ENCODE measurements around the gene RNF157. TPM values are rescaled to one million over a fixed set of nuclear protein-coding genes. Genes with fewer than 3 reads are reported as not detected.

Gene RNF157
- total and polyA plus RNA-seq, 10 of the 15 experiments (the other 5 are each of a cell fraction or from before 2014, with no cell fraction given): 1.4 to 15.9 (median 9.6) TPM

GRCh38 chr17:76189247-76189646 is 51.0 kb downstream of the RNF157 start:
- no peak for TF ChIP-seq MEF2A (IDR thresholded peaks at IDR 0.05; ENCODE audit: insufficient read depth, low read depth, low read length)
- TF ChIP-seq IKZF2 (IDR thresholded peaks at IDR 0.05): no peak
- no peak for TF ChIP-seq GABPA (IDR thresholded peaks at IDR 0.05; ENCODE audit: low read depth)
- TF ChIP-seq POU2F2 (IDR thresholded peaks at IDR 0.05; ENCODE audit: borderline replicate concordance, low read depth, low read length): no peak
- no peak overlapping the region for H3K4me3 ChIP-seq
- CTCF ChIA-PET: interaction anchor here (0.6 to 12.1 kb wide), 12 partner anchors 10 to 89 kb away, joined by 3 to 160 read pairs (median 4); partner anchors contain the start of gene UBALD2
- no peaks in the 10 kb centered on the region for H4K20me1 ChIP-seq (ENCODE audit: control insufficient read depth, insufficient read depth)
- no peak overlapping the region for H2AFZ ChIP-seq (ENCODE audit: control insufficient read depth, low read depth, low read length)
- H3K4me1 ChIP-seq (ENCODE audit: control insufficient read depth, insufficient read depth, low read length): peaks cover 61% of the 10 kb centered on the region
- POLR2A ChIA-PET: interaction anchor here (1.0 to 16.8 kb wide), 5 partner anchors 9 to 78 kb away, joined by 3 to 427 read pairs (median 6); partner anchors contain the start of gene UBALD2
- WGBS (ENCODE audit: insufficient coverage, insufficient replicate concordance, low lambda C conversion rate, missing lambda C conversion rate): 97% methylated on average over 4 of the region's 4 CpGs
- no peaks in the 10 kb centered on the region for H3K36me3 ChIP-seq (ENCODE audit: control insufficient read depth in 2 of 2, insufficient read depth in 2 of 2, low read length in 1 of 2)
- SMC1A ChIA-PET (ENCODE audit: uncharacterized antibody, unreplicated experiment): interaction anchor here (0.7 to 12.7 kb wide), 13 partner anchors 10 to 90 kb away, joined by 3 to 152 read pairs (median 4); partner anchors contain the start of gene UBALD2
- H3K27me3 ChIP-seq (replicated peaks in 1 of 2; ENCODE audit: control insufficient read depth in 2 of 2, insufficient read depth in 2 of 2, low read length in 1 of 2): no peaks in the 10 kb centered on the region
- RAD21 ChIA-PET (ENCODE audit: unreplicated experiment): interaction anchor here (0.7 to 17.4 kb wide), 6 partner anchors 10 to 90 kb away, joined by 3 to 419 read pairs (median 6); partner anchors contain the start of gene UBALD2
- in situ Hi-C loops (cut with MboI) (loop anchor here (5.0 kb wide), 1 partner anchor 73 kb away; no protein-coding TSS in a partner anchor), intact Hi-C loops (cut with micrococcal nuclease; ENCODE audit: unreplicated experiment) (loop anchor here (2.0 to 5.0 kb wide), 2 partner anchors 58 to 76 kb away; partner anchors contain the start of gene UBALD2)
- ATAC-seq: no peak
- no peak overlapping the region for H3K9ac ChIP-seq (ENCODE audit: control insufficient read depth, insufficient read depth, low read length)
- H3K4me2 ChIP-seq (ENCODE audit: control insufficient read depth, insufficient read depth): no peak overlapping the region
- no peaks in the 10 kb centered on the region for H3K9me3 ChIP-seq (replicated peaks; ENCODE audit: control insufficient read depth, insufficient read depth, low read length)
- H3K27ac ChIP-seq (ENCODE audit: control insufficient read depth, insufficient read depth): no peak overlapping the region
- no TSS peak for BruUV-seq (replicated peaks)
- H3K79me2 ChIP-seq (ENCODE audit: control insufficient read depth, insufficient read depth, low read length): no peaks in the 10 kb centered on the region
- no peak for FAIRE-seq
- DNase-seq (ENCODE audit: low read depth, low spot score): no peak

Measured in GM12878 (cell line).